BLaER1 treated with 17β-estradiol and CSF1 and Interleukin-3, amounts not matched to agents 10 nM and 100 nM (cell line): ENCODE data around the gene CRYGN.

Experiments used
- H3K27ac ChIP-seq, 11 experiments: shearing (Covaris generic); formaldehyde crosslinking; 2 replicates each; pipeline ENCODE4 v1.8.1; 2022
- H3K27me3 ChIP-seq, 11 experiments: shearing (Covaris generic); formaldehyde crosslinking; 2 replicates each; pipeline ENCODE4 v1.8.1; 2022
- H3K36me3 ChIP-seq, 11 experiments: shearing (Covaris generic); formaldehyde crosslinking; 2 replicates each; pipeline ENCODE4 v1.8.1; 2022
- H3K4me1 ChIP-seq, 10 experiments: shearing (Covaris generic); formaldehyde crosslinking; 2 replicates each; pipeline ENCODE4 v1.8.1; 2022
- H3K4me2 ChIP-seq, 11 experiments: shearing (Covaris generic); formaldehyde crosslinking; 2 replicates each; pipeline ENCODE4 v1.8.1; 2022
- H3K4me3 ChIP-seq, 10 experiments: shearing (Covaris generic); formaldehyde crosslinking; 2 replicates each; pipeline ENCODE4 v1.8.1; 2022
- H3K9ac ChIP-seq, 11 experiments: shearing (Covaris generic); formaldehyde crosslinking; 2 replicates each; pipeline ENCODE4 v1.8.1; 2022
- H3K9me3 ChIP-seq, 11 experiments: shearing (Covaris generic); formaldehyde crosslinking; replicated peaks in 1 of 11; 2 replicates each; pipeline ENCODE4 v1.8.1; 2022
- H4K20me1 ChIP-seq, 11 experiments: shearing (Covaris generic); formaldehyde crosslinking; 2 replicates each; pipeline ENCODE4 v1.8.1; 2022
- Cebpa-rat ChIP-seq, 11 experiments: shearing (Covaris generic); IDR thresholded peaks; 2 replicates each; pipeline ENCODE4 v1.8.1; 2022

The CRYGN gene

GRCh38 chr7:151433721-151434400 is 6.1 kb downstream of the CRYGN start:
- Histone ChIP-seq H3K9me3 (no peaks in the 10 kb centered on the region), H3K4me2 (peak overlapping the region in 6 of 11 experiments; percentile 53 to 73 (median 58); a peak in 8 of 22 replicates), H3K4me3 (no peak overlapping the region), H3K4me1 (peaks cover 15 to 39% (median 31%) of the 10 kb centered on the region in 10 experiments), H3K27me3 (peaks cover under 1 to 10% (median 5%) of the 10 kb centered on the region in 11 experiments; a peak in 18 of 22 replicates), H3K9ac (no peak overlapping the region), H3K27ac (no peak overlapping the region), H3K36me3 (no peaks in the 10 kb centered on the region), H4K20me1 (no peaks in the 10 kb centered on the region; a peak in 1 of 22 replicates)
- TF ChIP-seq Cebpa-rat (IDR thresholded peaks at IDR 0.05): no peak

GRCh38 chr7:151432658-151433521 is 7.1 kb downstream of the CRYGN start:
- Histone ChIP-seq H3K27ac (peak overlapping the region in 1 of 11 experiments; percentile 12; a peak in 2 of 22 replicates), H3K9ac (no peak overlapping the region), H3K4me3 (no peak overlapping the region), H3K9me3 (no peaks in the 10 kb centered on the region), H3K36me3 (no peaks in the 10 kb centered on the region), H3K4me2 (peak overlapping the region; percentile 26 to 73 (median 55)), H4K20me1 (no peaks in the 10 kb centered on the region; a peak in 1 of 22 replicates), H3K4me1 (peaks cover 20 to 47% (median 38%) of the 10 kb centered on the region in 10 experiments), H3K27me3 (peaks cover 0 to under 1% (median 0%) of the 10 kb centered on the region in 11 experiments; a peak in 2 of 22 replicates)
- TF ChIP-seq Cebpa-rat (IDR thresholded peaks at IDR 0.05): no peak

- H3K27ac ChIP-seq: no peak overlapping the region
- TF ChIP-seq Cebpa-rat (IDR thresholded peaks at IDR 0.05): no peak
- no peaks in the 10 kb centered on the region for H3K36me3 ChIP-seq
- H3K27me3 ChIP-seq: no peaks in the 10 kb centered on the region
- peaks cover 20 to 47% (median 38%) of the 10 kb centered on the region in 10 experiments for H3K4me1 ChIP-seq
- no peaks in the 10 kb centered on the region; a peak in 1 of 22 replicates for H4K20me1 ChIP-seq
- H3K4me2 ChIP-seq: peak overlapping the region in 1 of 11 experiments; percentile 71; a peak in 1 of 22 replicates
- no peaks in the 10 kb centered on the region for H3K9me3 ChIP-seq
- no peak overlapping the region for H3K4me3 ChIP-seq
- no peak overlapping the region for H3K9ac ChIP-seq
These were observed 8.1 kb downstream of the CRYGN start for GRCh38 chr7:151431768-151432311.

- Histone ChIP-seq H3K9ac (no peak overlapping the region), H3K27me3 (no peaks in the 10 kb centered on the region), H3K4me1 (peaks cover 20 to 47% (median 38%) of the 10 kb centered on the region in 10 experiments), H3K36me3 (no peaks in the 10 kb centered on the region), H3K4me2 (no peak overlapping the region), H3K27ac (no peak overlapping the region), H4K20me1 (no peaks in the 10 kb centered on the region; a peak in 1 of 22 replicates), H3K9me3 (no peaks in the 10 kb centered on the region), H3K4me3 (no peak overlapping the region)
- no peak for TF ChIP-seq Cebpa-rat (IDR thresholded peaks at IDR 0.05)
These were observed 8.6 kb downstream of the CRYGN start for GRCh38 chr7:151431281-151431767.

GRCh38 chr7:151430391-151431205 is 9.3 kb downstream of the CRYGN start:
- Histone ChIP-seq H3K27me3 (no peaks in the 10 kb centered on the region), H3K9ac (0 out of 22 replicates have a peak overlapping the region, but pooled peaks of 1 of the 11 experiments have one; percentile 27), H3K4me3 (no peak overlapping the region), H3K4me2 (peak overlapping the region; percentile 36 to 88 (median 62)), H4K20me1 (no peaks in the 10 kb centered on the region; a peak in 1 of 22 replicates), H3K4me1 (peaks cover 20 to 47% (median 38%) of the 10 kb centered on the region in 10 experiments), H3K27ac (no peak overlapping the region), H3K36me3 (no peaks in the 10 kb centered on the region), H3K9me3 (no peaks in the 10 kb centered on the region)
- no peak for TF ChIP-seq Cebpa-rat (IDR thresholded peaks at IDR 0.05)

- Histone ChIP-seq H3K9me3 (no peaks in the 10 kb centered on the region), H3K4me3 (no peak overlapping the region), H3K27ac (no peak overlapping the region), H3K4me1 (peaks cover 20 to 47% (median 38%) of the 10 kb centered on the region in 10 experiments), H3K4me2 (peak overlapping the region; percentile 36 to 88 (median 62)), H3K27me3 (no peaks in the 10 kb centered on the region), H3K36me3 (no peaks in the 10 kb centered on the region), H3K9ac (peak overlapping the region in 1 of 11 experiments; percentile 27; a peak in 1 of 22 replicates), H4K20me1 (no peaks in the 10 kb centered on the region)
- TF ChIP-seq Cebpa-rat (IDR thresholded peaks at IDR 0.05): no peak
These were observed 10.2 kb downstream of the CRYGN start for GRCh38 chr7:151429560-151430331.

- Histone ChIP-seq H4K20me1 (no peaks in the 10 kb centered on the region), H3K27me3 (no peaks in the 10 kb centered on the region), H3K4me2 (peak overlapping the region in 8 of 11 experiments; percentile 30 to 88 (median 62); a peak in 14 of 22 replicates), H3K27ac (no peak overlapping the region), H3K4me1 (peaks cover 20 to 47% (median 38%) of the 10 kb centered on the region in 10 experiments), H3K4me3 (no peak overlapping the region), H3K9ac (no peak overlapping the region), H3K36me3 (no peaks in the 10 kb centered on the region), H3K9me3 (no peaks in the 10 kb centered on the region)
- no peak for TF ChIP-seq Cebpa-rat (IDR thresholded peaks at IDR 0.05)
These were observed 10.7 kb downstream of the CRYGN start for GRCh38 chr7:151429237-151429559.
